ENCODE data around the gene ZDHHC11.
"Not testable (repeated sequence)": the region's sequence is repeated elsewhere in the genome, so short reads cannot be mapped to it uniquely, and the experiment has no call there.

DNA sequence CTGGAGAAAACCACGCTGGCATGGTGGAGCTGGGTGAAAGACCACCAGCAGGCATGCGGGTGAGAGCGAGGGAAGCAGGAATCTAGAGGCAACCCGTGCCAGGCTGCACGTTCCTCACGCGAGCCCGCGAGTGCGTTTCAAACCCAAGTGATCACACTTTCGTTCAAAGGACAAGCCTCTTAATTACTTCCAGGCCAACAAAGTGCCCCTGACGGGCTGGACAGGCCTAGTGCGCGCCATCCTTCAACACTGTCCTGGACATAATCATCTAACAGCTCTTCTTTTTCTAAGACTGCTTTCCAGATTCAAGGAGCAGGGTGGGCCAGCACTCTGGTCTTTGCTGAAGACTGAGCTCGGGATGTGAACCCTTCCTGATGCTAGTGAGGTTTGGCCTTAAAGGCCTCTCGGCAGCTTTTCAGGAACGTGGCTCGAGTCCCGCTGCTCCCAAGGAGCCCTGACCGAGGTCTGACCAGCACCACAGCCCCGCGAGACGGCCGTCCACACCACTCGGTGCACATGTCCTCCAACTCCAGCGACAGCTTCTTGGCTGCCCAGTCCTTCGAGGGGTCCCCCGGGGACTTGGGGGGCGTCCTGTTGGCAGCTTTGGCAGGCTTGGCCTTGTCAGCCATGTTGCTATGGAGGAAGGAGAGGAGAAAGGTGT is 81.2 kb downstream of the ZDHHC11 start:
- TF ChIP-seq, protein P1, sequence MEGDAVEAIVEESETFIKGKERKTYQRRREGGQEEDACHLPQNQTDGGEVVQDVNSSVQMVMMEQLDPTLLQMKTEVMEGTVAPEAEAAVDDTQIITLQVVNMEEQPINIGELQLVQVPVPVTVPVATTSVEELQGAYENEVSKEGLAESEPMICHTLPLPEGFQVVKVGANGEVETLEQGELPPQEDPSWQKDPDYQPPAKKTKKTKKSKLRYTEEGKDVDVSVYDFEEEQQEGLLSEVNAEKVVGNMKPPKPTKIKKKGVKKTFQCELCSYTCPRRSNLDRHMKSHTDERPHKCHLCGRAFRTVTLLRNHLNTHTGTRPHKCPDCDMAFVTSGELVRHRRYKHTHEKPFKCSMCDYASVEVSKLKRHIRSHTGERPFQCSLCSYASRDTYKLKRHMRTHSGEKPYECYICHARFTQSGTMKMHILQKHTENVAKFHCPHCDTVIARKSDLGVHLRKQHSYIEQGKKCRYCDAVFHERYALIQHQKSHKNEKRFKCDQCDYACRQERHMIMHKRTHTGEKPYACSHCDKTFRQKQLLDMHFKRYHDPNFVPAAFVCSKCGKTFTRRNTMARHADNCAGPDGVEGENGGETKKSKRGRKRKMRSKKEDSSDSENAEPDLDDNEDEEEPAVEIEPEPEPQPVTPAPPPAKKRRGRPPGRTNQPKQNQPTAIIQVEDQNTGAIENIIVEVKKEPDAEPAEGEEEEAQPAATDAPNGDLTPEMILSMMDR (IDR thresholded peaks at IDR 0.05): not testable (repeated sequence)
- TF ChIP-seq POLR2A (IDR thresholded peaks at IDR 0.05): not testable (repeated sequence)
